Measurements from ENCODE around the gene PRKCQ. TPM values are rescaled to one million over a fixed set of nuclear protein-coding genes. Genes with fewer than 3 reads are reported as not detected.

PRKCQ gene
- total and polyA plus RNA-seq, 3 donors from 2014 or later, result 2.5 to 3.0 (median 2.9) TPM

GRCh38 chr10:6514180-6514579 is 65.9 kb downstream of the PRKCQ start:
- H3K9me3 ChIP-seq, result no peaks in the 10 kb centered on the region
- H3K27me3 ChIP-seq, result no peaks in the 10 kb centered on the region
- no peak for TF ChIP-seq POLR2A (IDR thresholded peaks at IDR 0.05)
- TF ChIP-seq, protein P1, sequence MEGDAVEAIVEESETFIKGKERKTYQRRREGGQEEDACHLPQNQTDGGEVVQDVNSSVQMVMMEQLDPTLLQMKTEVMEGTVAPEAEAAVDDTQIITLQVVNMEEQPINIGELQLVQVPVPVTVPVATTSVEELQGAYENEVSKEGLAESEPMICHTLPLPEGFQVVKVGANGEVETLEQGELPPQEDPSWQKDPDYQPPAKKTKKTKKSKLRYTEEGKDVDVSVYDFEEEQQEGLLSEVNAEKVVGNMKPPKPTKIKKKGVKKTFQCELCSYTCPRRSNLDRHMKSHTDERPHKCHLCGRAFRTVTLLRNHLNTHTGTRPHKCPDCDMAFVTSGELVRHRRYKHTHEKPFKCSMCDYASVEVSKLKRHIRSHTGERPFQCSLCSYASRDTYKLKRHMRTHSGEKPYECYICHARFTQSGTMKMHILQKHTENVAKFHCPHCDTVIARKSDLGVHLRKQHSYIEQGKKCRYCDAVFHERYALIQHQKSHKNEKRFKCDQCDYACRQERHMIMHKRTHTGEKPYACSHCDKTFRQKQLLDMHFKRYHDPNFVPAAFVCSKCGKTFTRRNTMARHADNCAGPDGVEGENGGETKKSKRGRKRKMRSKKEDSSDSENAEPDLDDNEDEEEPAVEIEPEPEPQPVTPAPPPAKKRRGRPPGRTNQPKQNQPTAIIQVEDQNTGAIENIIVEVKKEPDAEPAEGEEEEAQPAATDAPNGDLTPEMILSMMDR (IDR thresholded peaks at IDR 0.05), result no peak
- H3K36me3 ChIP-seq (ENCODE audit: low read depth, missing control alignments), result no peaks in the 10 kb centered on the region
- 75 to 84% methylated on average over 7 of the region's 7 CpGs for WGBS, 2 donors
- no peak for DNase-seq
- no peak overlapping the region for H3K27ac ChIP-seq
- intact Hi-C loops (cut with DNase I; ENCODE audit: low total_unique reads), result no loop called here
- H3K4me3 ChIP-seq, result no peak overlapping the region
- H3K4me1 ChIP-seq, result no peaks in the 10 kb centered on the region

DNA sequence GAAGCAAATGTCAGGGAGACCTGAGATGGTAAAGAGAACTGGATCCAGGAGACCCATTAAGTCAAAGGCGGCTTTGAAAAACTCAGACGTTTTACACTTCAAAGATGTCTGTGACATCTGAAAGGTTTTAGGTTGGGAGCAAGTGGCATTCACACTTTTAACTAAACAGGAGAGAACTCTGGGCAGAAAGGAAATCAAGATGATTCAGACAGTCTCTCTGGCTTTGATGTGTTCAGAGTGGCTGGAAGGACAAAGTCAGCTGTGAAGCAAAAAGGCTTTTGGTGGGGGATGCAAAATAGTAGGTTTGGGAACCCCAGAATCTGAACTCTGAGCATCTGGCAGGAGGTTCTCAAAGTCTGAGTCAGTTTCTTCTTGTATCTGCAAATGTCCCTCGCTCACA is 66.6 kb downstream of the PRKCQ start:
- Histone ChIP-seq H3K27me3 (no peaks in the 10 kb centered on the region), H3K36me3 (ENCODE audit: low read depth, missing control alignments) (no peaks in the 10 kb centered on the region), H3K27ac (no peak overlapping the region), H3K4me3 (no peak overlapping the region), H3K9me3 (no peaks in the 10 kb centered on the region), H3K4me1 (no peaks in the 10 kb centered on the region)
- intact Hi-C loops (cut with DNase I; ENCODE audit: low total_unique reads), result no loop called here
- no peak for DNase-seq
- WGBS, 2 donors, result 83 to 85% methylated on average over 3 of the region's 3 CpGs
- TF ChIP-seq, protein P1 (IDR thresholded peaks at IDR 0.05), result no peak
- TF ChIP-seq POLR2A (IDR thresholded peaks at IDR 0.05), result no peak

DNA sequence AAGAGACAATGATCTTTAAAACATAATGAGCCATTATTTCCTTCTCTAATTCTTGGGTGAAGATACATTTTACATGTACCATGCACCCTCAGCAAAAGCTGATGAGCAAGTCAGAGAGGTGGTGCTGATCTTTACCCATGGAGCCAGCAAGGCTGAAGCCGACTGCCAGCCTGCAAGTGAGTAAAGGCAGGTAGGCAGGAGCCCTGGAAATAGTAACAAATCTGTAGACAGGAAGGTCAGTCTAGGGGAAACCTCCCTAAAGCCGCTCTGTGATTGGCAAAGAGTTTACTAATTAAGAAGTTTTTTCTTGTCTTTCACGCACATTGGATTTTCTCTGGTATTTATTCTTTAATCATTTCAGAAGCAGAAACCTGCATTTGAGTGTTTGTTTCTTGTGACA is 67.9 kb downstream of the PRKCQ start:
- Histone ChIP-seq H3K4me3 (no peak overlapping the region), H3K27ac (no peak overlapping the region), H3K36me3 (ENCODE audit: low read depth, missing control alignments) (no peaks in the 10 kb centered on the region), H3K27me3 (no peaks in the 10 kb centered on the region), H3K9me3 (no peaks in the 10 kb centered on the region), H3K4me1 (no peaks in the 10 kb centered on the region)
- no peak for TF ChIP-seq POLR2A (IDR thresholded peaks at IDR 0.05)
- TF ChIP-seq, protein P1 (IDR thresholded peaks at IDR 0.05), result no peak
- intact Hi-C loops (cut with DNase I; ENCODE audit: low total_unique reads), result no loop called here
- no peak for DNase-seq
- WGBS, 2 donors, result 84 to 89% methylated on average over 3 of the region's 3 CpGs

GRCh38 chr10:6511347-6511746 is 68.7 kb downstream of the PRKCQ start:
- H3K27me3 ChIP-seq, result no peaks in the 10 kb centered on the region
- WGBS, 2 donors, result 93 to 97% methylated on average over 6 of the region's 6 CpGs
- H3K4me3 ChIP-seq, result no peak overlapping the region
- H3K9me3 ChIP-seq, result no peaks in the 10 kb centered on the region
- no peak overlapping the region for H3K27ac ChIP-seq
- no peaks in the 10 kb centered on the region for H3K36me3 ChIP-seq (ENCODE audit: low read depth, missing control alignments)
- intact Hi-C loops (cut with DNase I; ENCODE audit: low total_unique reads), result no loop called here
- TF ChIP-seq POLR2A (IDR thresholded peaks at IDR 0.05), result no peak
- TF ChIP-seq, protein P1 (IDR thresholded peaks at IDR 0.05), result no peak
- H3K4me1 ChIP-seq, result no peaks in the 10 kb centered on the region
- no peak for DNase-seq

- TF ChIP-seq, protein P1 (IDR thresholded peaks at IDR 0.05), result no peak
- no peak for TF ChIP-seq POLR2A (IDR thresholded peaks at IDR 0.05)
- no peak overlapping the region for H3K4me3 ChIP-seq
- H3K36me3 ChIP-seq (ENCODE audit: low read depth, missing control alignments), result no peaks in the 10 kb centered on the region
- no peak for DNase-seq
- H3K4me1 ChIP-seq, result no peaks in the 10 kb centered on the region
- WGBS, 2 donors, result 81 to 84% methylated on average over 5 of the region's 5 CpGs
- intact Hi-C loops (cut with DNase I; ENCODE audit: low total_unique reads), result no loop called here
- no peaks in the 10 kb centered on the region for H3K9me3 ChIP-seq
- H3K27me3 ChIP-seq, result no peaks in the 10 kb centered on the region
- H3K27ac ChIP-seq, result no peak overlapping the region
Measured at GRCh38 chr10:6507311-6507710, 72.8 kb downstream of the PRKCQ start.

Data from testis (tissue), 3 donors.